Endothelial cell of umbilical vein (primary cell): ENCODE data around the gene PODNL1. TPM values are rescaled to one million over a fixed set of nuclear protein-coding genes. Genes with fewer than 3 reads are reported as not detected.

Source experiments
- BruUV-seq: library from RNA; stranded (reverse); fragments of 400-500 nt; replicated peaks from 2 replicates; lab custom pipeline; 2021; lab: Mats Ljungman, UMichigan
- CTCF ChIA-PET: fragments of 300-600, 350-600 bp; sonication (Branson Sonifier 250); formaldehyde crosslinking; loops from one replicate; lab custom pipeline; 2021; ENCODE audit warnings: antibody characterized with exemption, inconsistent platforms; lab: Charles Lee
- POLR2A ChIA-PET: fragments of 300-600, 350-600 bp; sonication (Branson Sonifier 250); formaldehyde crosslinking; loops from one replicate; lab custom pipeline; 2021; ENCODE audit warnings: antibody characterized with exemption, inconsistent platforms; lab: Charles Lee
- DNase-seq: peaks from one replicate; pipeline ENCODE4 v3.0.0-alpha.2; 2011; ENCODE audit warnings: low read depth, low spot score
- FAIRE-seq: peaks from 2 replicates; lab custom pipeline; 2011; peaks lifted over from hg19 to GRCh38; lab: Jason Lieb, UNC
- H2AFZ ChIP-seq: 2 replicates; pipeline ENCODE4 v1.6.0; 2012; ENCODE audit warnings: low read depth, low read length, control low read depth, inconsistent platforms
- H3K27ac ChIP-seq: 2 replicates; pipeline ENCODE4 v1.5.1; 2011; ENCODE audit warnings: low read depth, mild to moderate bottlenecking, control low read depth, low read length, moderate library complexity; ENCODE audit not compliant: insufficient read depth
- H3K27me3 ChIP-seq, 2 experiments: 2 replicates each; pipeline versions ENCODE4 v1.6.0 to v1.6.1; 2011; ENCODE audit warnings: low read length in 2 of 2, mixed read lengths in 1 of 2; ENCODE audit not compliant: control insufficient read depth in 2 of 2, insufficient read depth in 2 of 2
- H3K36me3 ChIP-seq, 2 experiments: 2 replicates in 1 of 2; 3 replicates in 1 of 2; pipeline ENCODE4 v1.5.1; 2011; ENCODE audit warnings: low read length in 2 of 2, mild to moderate bottlenecking in 1 of 2, moderate library complexity in 1 of 2; ENCODE audit not compliant: control insufficient read depth in 2 of 2, insufficient read depth in 2 of 2; ENCODE audit errors: extremely low read depth in 1 of 2
- H3K4me1 ChIP-seq: 3 replicates; pipeline ENCODE4 v1.5.1; 2011; ENCODE audit warnings: mild to moderate bottlenecking, low read length; ENCODE audit not compliant: control insufficient read depth, insufficient read depth; ENCODE audit errors: extremely low read depth
- H3K4me2 ChIP-seq: 2 replicates; pipeline ENCODE4 v1.6.1; 2011; ENCODE audit warnings: low read length, control low read depth, mixed read lengths; ENCODE audit not compliant: insufficient read depth
- H3K4me3 ChIP-seq, 3 experiments: fragments of 200-600 bp in 1 of 3; sonication (generic), shearing (Covaris generic) in 1 of 3; replicated peaks in 1 of 3; 2 replicates each; pipeline ENCODE4 v1.5.1; 2011 to 2016; ENCODE audit warnings: control low read depth in 3 of 3, low read length in 3 of 3, mild to moderate bottlenecking in 2 of 3, inconsistent platforms in 1 of 3, low read depth in 1 of 3, moderate library complexity in 1 of 3; ENCODE audit not compliant: insufficient read depth in 1 of 3
- H3K79me2 ChIP-seq: 2 replicates; pipeline ENCODE4 v1.6.0; 2012; ENCODE audit warnings: low read length, inconsistent platforms; ENCODE audit not compliant: control insufficient read depth, insufficient read depth
- H3K9ac ChIP-seq: replicated peaks from 2 replicates; pipeline ENCODE3; 2011; ENCODE audit warnings: low read length, control low read depth; ENCODE audit not compliant: insufficient read depth; ENCODE audit errors: extremely low read depth
- H3K9me1 ChIP-seq: replicated peaks from 3 replicates; pipeline ENCODE4 v1.6.0; 2011; ENCODE audit warnings: mild to moderate bottlenecking, low read length; ENCODE audit not compliant: control insufficient read depth, insufficient read depth; ENCODE audit errors: extremely low read depth
- H3K9me3 ChIP-seq: replicated peaks from 2 replicates; pipeline ENCODE4 v1.5.1; 2012; ENCODE audit warnings: low read length, inconsistent platforms; ENCODE audit not compliant: control insufficient read depth, insufficient read depth
- H4K20me1 ChIP-seq: replicated peaks from 2 replicates; pipeline ENCODE3; 2011; ENCODE audit warnings: mild to moderate bottlenecking, low read length; ENCODE audit not compliant: control insufficient read depth, insufficient read depth; ENCODE audit errors: extremely low read depth
- CTCF ChIP-seq, 2 donors: IDR thresholded peaks; 1 replicate in 1 of 2; 2 replicates in 1 of 2; pipeline ENCODE4 v1.5.1; 2011; ENCODE audit warnings: low read length in 2 of 2, mild to moderate bottlenecking in 2 of 2, moderate library complexity in 2 of 2, control low read depth in 1 of 2, inconsistent platforms in 1 of 2, low read depth in 1 of 2; ENCODE audit not compliant: insufficient read depth in 1 of 2; ENCODE audit errors: extremely low read depth in 1 of 2
- EZH2 ChIP-seq: IDR thresholded peaks from 2 replicates; pipeline ENCODE4 v1.6.1; 2012; ENCODE audit warnings: borderline replicate concordance, low read depth, mild to moderate bottlenecking, moderate library complexity, low read length, inconsistent platforms; ENCODE audit not compliant: severe bottlenecking
- FOS ChIP-seq: IDR thresholded peaks from 2 replicates; pipeline ENCODE4 v1.6.1; 2011; ENCODE audit warnings: mild to moderate bottlenecking, low read length, moderate library complexity, borderline replicate concordance; ENCODE audit not compliant: insufficient read depth
- GATA2 ChIP-seq: IDR thresholded peaks from 2 replicates; pipeline ENCODE4 v1.7.0; 2011; ENCODE audit warnings: low read depth, mild to moderate bottlenecking, moderate library complexity, mixed read lengths, low read length; ENCODE audit not compliant: insufficient read length, insufficient read depth
- JUN ChIP-seq: IDR thresholded peaks from 2 replicates; pipeline ENCODE4 v1.6.1; 2011; ENCODE audit warnings: borderline replicate concordance, low read depth; ENCODE audit not compliant: insufficient read length, insufficient read depth
- MYC ChIP-seq: IDR thresholded peaks from one replicate; pipeline ENCODE4 v1.6.1; 2011; ENCODE audit warnings: mild to moderate bottlenecking, low read depth, low read length
- POLR2A ChIP-seq: IDR thresholded peaks from 2 replicates; pipeline ENCODE4 v1.6.1; 2012; ENCODE audit warnings: low read depth, mild to moderate bottlenecking, control low read depth, low read length
- POLR2AphosphoS5 ChIP-seq: IDR thresholded peaks from 2 replicates; pipeline ENCODE4 v1.6.1; 2012; ENCODE audit warnings: low read depth, mild to moderate bottlenecking, control low read depth, low read length, moderate library complexity; ENCODE audit not compliant: insufficient read depth
- dilution Hi-C: fragments of 300-500 bp; cut with MboI; formaldehyde crosslinking; loops from one replicate; pipeline ENCODE4 v1.15.0; 2019; ENCODE audit warnings: low sequenced_read_pairs; ENCODE audit not compliant: extremely low pct_ligation_motif_present
- intact Hi-C: fragments of 100-400 bp; cut with micrococcal nuclease; formaldehyde crosslinking; loops from one replicate; pipeline ENCODE4 v1.10.0; 2022
- polyA plus RNA-seq, 4 experiments: library from polyadenylated mRNA; depleted of rRNA in 3 of 4; stranded (reverse) in 3 of 4; unstranded in 1 of 4; fragments of >200 nt; gene quantifications; 2 replicates each; pipeline versions ENCODE4 v1.2.1 to v1.2.3, GENCODE V29; 2011 to 2012; ENCODE audit warnings: missing spikeins in 1 of 4
- total RNA-seq: library from RNA; stranded (reverse); gene quantifications from 2 replicates; pipeline ENCODE4 v1.2.3, GENCODE V29; 2021
- TF ChIP-seq, protein P1 (sequence below): IDR thresholded peaks from 2 replicates; pipeline ENCODE4 v1.6.1; 2011; ENCODE audit not compliant: insufficient read depth, insufficient read length

The PODNL1 gene
- total and polyA plus RNA-seq, 2 donors (not counting 3 experiments of a cell fraction or from before 2014, with no cell fraction given): 0.21 TPM; not detected in 1

DNA sequence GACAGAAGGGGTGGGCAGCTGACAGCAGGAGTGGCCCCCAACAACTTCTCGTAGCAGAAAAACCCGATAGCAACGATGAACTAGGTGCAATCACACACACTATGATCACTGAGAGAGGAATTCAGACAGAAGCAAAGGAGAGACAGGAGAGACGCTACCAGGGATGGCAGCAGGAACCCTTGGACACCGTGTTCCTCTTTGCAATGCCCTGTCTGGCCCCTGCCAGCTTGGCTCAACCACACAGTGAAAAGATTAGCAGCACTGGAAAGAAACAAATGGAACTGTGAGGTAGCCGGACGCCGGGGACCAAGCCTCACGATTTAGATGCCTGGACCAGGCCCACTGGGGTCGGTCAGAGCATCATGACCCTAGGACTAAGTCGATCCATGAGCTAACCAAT is 37.7 kb upstream of the PODNL1 start:
- no peaks in the 10 kb centered on the region for H4K20me1 ChIP-seq
- ChIA-PET CTCF (no interaction called here), POLR2A (no interaction called here)
- peaks cover 9% of the 10 kb centered on the region for H3K4me1 ChIP-seq
- no peak overlapping the region for H3K4me2 ChIP-seq
- no peak for TF ChIP-seq JUN
- TF ChIP-seq EZH2: no peak
- TF ChIP-seq POLR2AphosphoS5: no peak
- no peak for TF ChIP-seq GATA2
- TF ChIP-seq, protein P1, sequence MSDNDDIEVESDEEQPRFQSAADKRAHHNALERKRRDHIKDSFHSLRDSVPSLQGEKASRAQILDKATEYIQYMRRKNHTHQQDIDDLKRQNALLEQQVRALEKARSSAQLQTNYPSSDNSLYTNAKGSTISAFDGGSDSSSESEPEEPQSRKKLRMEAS: no peak
- no peak for TF ChIP-seq CTCF (IDR thresholded peaks at IDR 0.05; ENCODE audit: extremely low read depth in 1 of 2, insufficient read depth in 1 of 2, low read depth in 1 of 2, low read length in 2 of 2)
- TF ChIP-seq MYC: no peak
- no peak for TF ChIP-seq FOS
- no peak for TF ChIP-seq POLR2A
- dilution Hi-C loops (no loop called here), intact Hi-C loops (no loop called here)
- H3K9ac ChIP-seq: no peak overlapping the region
- H3K36me3 ChIP-seq: peaks cover 0 to 2% of the 10 kb centered on the region in 2 experiments
- H3K27me3 ChIP-seq: no peaks in the 10 kb centered on the region
- FAIRE-seq (no peak), DNase-seq (no peak)
- no peak overlapping the region for H2AFZ ChIP-seq
- no peak overlapping the region for H3K27ac ChIP-seq
- no peaks in the 10 kb centered on the region for H3K79me2 ChIP-seq
- H3K4me3 ChIP-seq: no peak overlapping the region
- no peaks in the 10 kb centered on the region for H3K9me3 ChIP-seq
- no peaks in the 10 kb centered on the region for H3K9me1 ChIP-seq
- BruUV-seq: no TSS peak
